ENCODE measurements around the gene RBM22.

RBM22 gene

GRCh38 chr5:150672237-150672883 is 28.5 kb downstream of the RBM22 start:
- peak; percentile 9 for DNase-seq (ENCODE audit: low read depth)

GRCh38 chr5:150671509-150672236 is 29.2 kb downstream of the RBM22 start:
- DNase-seq (ENCODE audit: low read depth): peak; percentile 68

- DNase-seq (ENCODE audit: low read depth): no peak
These were observed 29.9 kb downstream of the RBM22 start for GRCh38 chr5:150670948-150671310.

GRCh38 chr5:150670275-150670947 is 30.5 kb downstream of the RBM22 start:
- DNase-seq (ENCODE audit: low read depth): no peak

- no peak for DNase-seq (ENCODE audit: low read depth)
These were observed 35.8 kb downstream of the RBM22 start for GRCh38 chr5:150665044-150665443.

- DNase-seq (ENCODE audit: low read depth): no peak
These were observed 36.9 kb downstream of the RBM22 start for GRCh38 chr5:150663936-150664335.

- no peak for DNase-seq (ENCODE audit: low read depth)
These were observed 37.9 kb downstream of the RBM22 start for GRCh38 chr5:150662731-150663516.

GRCh38 chr5:150661821-150662596 is 38.9 kb downstream of the RBM22 start:
- no peak for DNase-seq (ENCODE audit: low read depth)

GRCh38 chr5:150661086-150661485 is 39.8 kb downstream of the RBM22 start, which contains the start of gene MYOZ3:
TSS of gene MYOZ3 (plus strand) at chr5:150661251. CDS start at chr5:150662942, 1,691 bp downstream.
- no peak for DNase-seq (ENCODE audit: low read depth)

- DNase-seq (ENCODE audit: low read depth): no peak
These were observed 40.6 kb downstream of the RBM22 start for GRCh38 chr5:150660108-150660831.

GRCh38 chr5:150659360-150660107 is 41.3 kb downstream of the RBM22 start:
- no peak for DNase-seq (ENCODE audit: low read depth)

- no peak for DNase-seq (ENCODE audit: low read depth)
These were observed 42.1 kb downstream of the RBM22 start for GRCh38 chr5:150658699-150659265.

- DNase-seq (ENCODE audit: low read depth): no peak
These were observed 42.7 kb downstream of the RBM22 start for GRCh38 chr5:150658121-150658520.

GRCh38 chr5:150656191-150657132 is 44.4 kb downstream of the RBM22 start:
- peak; percentile 54 for DNase-seq (ENCODE audit: low read depth)

GRCh38 chr5:150655221-150655620 is 45.6 kb downstream of the RBM22 start:
- DNase-seq (ENCODE audit: low read depth): no peak

GRCh38 chr5:150653762-150654556 is 46.9 kb downstream of the RBM22 start:
- no peak for DNase-seq (ENCODE audit: low read depth)

- DNase-seq (ENCODE audit: low read depth): no peak
These were observed 47.6 kb downstream of the RBM22 start for GRCh38 chr5:150653145-150653761.
